GM18858 (cell line): ENCODE data around the gene MN1.

Source experiments
- ATAC-seq: cut with Tn5 transposase; IDR thresholded peaks from one replicate; pipeline ENCODE4 v1.9.1; 2021; ENCODE audit not compliant: unreplicated experiment

The MN1 gene

DNA sequence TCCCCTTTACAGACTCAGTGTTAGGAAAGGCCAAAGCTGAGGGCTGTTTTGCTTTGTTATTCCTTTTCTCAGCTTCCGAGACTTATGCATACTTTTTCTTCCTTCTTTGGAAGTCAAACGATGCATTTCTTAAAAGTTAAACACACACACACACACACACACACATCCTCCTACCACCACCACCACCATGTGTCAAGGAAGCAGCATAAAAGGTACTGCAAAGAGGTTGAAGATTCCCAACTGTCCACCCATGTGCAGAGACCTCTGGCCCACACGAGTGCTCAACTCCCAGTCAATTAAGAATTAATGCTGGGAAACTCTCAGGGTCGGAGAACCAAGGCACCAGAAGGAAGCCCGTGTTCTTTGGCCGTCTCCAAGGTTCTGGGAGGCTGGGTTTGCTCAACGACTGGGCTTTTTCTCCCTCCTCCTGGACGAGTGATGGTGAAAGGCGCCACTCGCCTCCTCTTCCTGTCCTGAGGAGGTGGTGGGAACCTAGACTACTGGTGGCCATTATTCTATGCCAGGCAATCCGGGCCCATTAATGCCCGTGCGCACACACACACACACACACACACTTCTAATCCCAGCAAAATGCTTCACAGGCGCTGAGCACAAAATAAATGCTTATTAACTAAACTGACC, 15.1 kb downstream of the MN1 start:
- ATAC-seq = no peak

DNA sequence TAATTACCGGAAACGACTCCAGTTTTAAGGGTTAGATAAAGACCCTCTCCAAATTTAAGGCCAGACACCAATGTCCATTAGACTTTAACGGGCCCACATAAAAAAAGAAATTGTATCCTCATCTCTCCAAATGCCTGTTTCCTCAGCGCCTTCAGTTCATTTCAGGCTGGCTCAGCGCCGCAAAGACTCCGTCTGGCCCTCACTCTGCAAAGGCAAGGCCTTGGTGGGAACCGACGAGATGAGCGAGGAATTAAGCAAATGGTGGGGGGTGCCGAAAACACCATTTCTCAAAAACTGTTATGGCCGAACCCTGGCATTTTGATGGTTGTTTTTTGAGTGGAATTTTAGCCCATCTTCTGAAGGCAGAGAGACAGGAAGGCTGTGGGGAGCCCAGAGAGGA, 15.7 kb downstream of the MN1 start:
- ATAC-seq = no peak

DNA sequence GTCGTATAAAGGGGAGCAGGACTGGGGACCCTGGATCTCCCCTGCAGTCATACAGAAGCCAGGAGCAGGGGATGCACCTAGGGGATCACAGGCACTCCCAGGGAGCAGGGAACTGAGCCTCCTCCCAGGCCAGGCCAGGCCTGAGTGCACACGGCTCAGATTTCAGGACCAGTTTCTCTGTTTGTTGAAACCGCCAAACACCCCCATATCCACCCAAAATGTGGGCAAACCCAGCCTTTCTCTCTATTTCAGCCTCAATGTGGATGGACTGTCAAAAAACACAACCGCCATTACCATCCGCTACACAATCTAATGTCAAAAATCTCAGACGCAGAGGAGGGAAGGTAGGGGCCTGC, 17.5 kb downstream of the MN1 start:
- no peak for ATAC-seq

DNA sequence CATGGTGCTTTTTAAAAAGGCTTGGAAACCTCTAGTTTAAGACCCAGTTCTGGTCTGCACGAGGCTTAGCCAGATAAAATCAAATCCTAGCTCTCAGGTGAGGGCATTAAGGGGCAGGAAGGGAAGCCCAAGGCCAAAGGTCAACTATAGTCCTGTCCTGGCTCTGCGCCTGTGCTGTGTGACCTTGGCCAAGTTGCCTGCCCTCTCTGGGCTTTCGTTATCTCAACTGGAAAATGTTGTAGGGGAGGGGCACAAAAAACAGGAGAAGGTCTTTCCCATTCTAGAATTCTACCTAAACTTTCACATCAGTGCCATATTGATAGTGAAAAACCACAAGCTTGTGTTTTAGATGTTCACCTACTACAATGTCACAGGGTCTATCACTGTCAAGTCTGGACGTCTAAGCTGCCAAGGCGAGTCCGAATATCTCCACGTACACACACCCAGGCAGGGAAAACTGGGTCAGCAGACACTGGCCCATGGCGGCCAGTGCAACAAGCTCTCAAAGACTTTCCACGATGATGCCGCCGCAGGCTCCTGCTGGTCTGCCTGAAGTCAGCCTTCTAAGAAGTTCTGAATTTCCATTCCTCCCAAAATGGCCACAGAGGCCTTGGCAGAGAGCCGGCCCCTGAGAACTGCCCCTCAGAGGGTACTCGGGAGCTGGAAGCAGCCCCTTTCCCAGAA, 18.0 kb downstream of the MN1 start:
- no peak for ATAC-seq

DNA sequence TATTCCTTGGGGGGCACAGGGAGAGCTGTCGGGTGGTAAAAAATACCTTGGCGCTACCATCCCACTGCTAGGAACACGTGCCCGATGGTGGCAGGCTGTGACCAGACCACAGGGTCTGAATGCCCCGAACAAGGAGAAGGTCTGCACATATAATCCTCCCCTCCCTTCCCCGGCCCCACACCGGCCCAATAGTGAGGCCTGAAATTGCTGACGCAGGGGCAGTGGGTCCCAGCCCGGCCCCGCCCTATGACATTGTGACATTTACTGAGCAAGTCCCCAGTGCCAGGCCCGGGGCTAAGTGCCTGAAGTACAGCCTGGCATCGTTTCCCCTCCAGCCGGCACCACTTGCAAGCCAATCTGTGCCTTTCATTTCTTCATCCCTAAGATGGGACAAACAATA, 19.5 kb downstream of the MN1 start:
- ATAC-seq = no peak

DNA sequence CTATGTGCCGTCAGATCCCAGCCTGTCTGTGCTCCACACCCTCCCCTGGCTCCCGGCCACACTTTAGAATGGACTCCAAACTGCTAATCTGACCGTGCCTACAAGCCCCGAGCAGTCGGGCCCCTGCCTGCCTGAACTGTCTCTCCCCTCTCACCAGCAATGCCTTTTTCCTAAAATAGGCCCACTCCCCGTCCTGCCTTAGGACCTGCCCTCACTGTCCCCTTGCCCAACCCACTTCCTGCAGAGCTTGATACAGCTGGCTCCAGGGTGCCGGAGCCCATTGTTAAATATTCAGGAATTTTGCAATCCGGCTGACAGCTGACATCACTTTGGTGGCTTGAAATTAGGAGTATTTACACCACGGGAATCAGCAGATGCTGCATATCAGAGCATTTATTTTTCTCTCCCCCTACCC, 21.4 kb downstream of the MN1 start:
- ATAC-seq = no peak

DNA sequence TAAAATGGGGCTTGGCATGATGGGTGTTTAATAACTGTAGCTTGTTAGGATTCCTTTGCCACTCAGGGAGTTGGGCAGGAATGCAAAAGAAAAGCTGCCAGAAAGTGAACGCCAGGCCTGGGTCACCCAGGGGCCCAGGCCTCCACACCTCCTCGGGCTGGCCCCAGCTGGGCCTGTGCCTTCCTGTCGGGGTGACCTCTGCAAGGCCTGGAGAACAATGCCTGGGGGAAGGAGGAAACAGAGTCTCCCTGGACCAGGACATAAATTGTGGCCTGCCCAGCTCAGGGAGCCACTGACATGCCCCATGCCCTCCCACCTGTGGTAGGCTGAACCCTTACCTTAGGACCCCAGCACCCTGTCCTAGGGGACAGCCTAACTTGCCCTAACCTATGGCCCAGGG, 21.9 kb downstream of the MN1 start:
- ATAC-seq = no peak

DNA sequence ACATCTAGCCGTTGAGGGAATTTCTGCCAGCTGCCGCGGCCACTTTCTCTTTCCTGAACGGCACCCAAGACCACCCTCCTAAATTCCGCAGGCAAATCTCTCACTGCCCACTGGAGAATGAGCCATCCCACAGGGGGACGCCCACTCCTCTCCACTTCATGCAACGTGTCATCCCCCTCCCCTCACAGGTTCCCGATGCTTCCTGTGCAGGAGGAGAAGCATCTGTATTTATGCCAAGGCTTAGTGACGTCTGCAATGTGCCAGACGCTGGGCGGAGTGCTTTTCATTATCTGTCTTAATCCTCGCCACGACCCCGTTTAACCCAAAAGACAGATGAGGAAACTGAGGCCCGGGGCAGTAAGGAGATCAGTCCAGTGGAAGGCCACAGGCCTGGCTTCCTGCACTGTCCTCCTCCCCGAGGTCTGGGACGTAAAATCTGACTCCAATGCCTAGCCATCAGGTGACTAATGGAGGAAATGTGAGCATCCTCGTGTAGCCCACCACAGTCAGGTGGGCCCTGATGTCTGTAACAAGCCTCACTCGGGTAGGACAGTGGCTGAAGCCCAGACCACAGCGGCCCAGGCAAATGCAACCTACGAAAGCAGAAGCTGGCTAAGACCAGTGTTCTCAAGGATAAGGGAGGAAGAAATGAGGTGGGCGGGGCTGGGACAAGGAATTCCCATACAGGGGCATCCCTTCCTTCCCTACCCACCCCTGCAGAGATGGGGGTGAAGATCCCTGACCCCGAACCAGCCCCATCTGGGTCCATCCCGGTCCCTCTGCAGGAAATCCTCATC, 23.1 kb downstream of the MN1 start:
- no peak for ATAC-seq

DNA sequence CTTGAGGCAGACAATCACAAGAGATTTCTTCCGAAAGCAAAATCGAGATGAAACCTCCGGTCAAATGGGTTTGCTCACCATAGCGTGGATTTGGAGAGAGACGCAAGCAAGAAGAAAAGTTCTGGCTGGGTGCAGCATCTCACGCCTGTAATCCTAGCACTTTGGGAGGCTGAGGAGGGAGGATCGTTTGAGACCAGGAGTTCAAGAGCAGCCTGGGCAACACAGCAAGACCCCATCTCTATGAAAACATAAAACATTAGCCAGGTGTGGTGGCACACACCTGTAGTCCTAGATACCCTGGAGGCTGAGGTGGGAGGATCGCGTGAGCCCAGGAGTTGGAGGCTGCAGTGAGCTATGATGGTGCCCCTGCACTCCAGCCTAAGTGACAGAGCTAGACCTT, 24.4 kb downstream of the MN1 start:
- ATAC-seq = no peak

DNA sequence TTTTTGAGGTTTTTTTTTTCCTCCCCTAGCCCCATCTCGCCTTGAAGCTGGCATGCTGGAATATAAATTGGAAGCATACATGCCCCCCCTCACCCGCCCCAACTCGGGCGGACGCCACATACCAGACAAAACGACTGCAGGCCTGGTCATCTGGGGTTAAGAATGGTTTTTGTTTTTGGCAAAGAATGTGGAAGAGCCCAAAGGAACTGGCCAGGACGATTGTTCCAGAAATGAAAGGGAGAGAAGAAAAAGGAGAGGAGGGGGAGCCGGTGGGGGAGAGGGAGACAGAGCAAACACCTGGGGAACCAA, 25.0 kb downstream of the MN1 start:
- ATAC-seq = no peak

DNA sequence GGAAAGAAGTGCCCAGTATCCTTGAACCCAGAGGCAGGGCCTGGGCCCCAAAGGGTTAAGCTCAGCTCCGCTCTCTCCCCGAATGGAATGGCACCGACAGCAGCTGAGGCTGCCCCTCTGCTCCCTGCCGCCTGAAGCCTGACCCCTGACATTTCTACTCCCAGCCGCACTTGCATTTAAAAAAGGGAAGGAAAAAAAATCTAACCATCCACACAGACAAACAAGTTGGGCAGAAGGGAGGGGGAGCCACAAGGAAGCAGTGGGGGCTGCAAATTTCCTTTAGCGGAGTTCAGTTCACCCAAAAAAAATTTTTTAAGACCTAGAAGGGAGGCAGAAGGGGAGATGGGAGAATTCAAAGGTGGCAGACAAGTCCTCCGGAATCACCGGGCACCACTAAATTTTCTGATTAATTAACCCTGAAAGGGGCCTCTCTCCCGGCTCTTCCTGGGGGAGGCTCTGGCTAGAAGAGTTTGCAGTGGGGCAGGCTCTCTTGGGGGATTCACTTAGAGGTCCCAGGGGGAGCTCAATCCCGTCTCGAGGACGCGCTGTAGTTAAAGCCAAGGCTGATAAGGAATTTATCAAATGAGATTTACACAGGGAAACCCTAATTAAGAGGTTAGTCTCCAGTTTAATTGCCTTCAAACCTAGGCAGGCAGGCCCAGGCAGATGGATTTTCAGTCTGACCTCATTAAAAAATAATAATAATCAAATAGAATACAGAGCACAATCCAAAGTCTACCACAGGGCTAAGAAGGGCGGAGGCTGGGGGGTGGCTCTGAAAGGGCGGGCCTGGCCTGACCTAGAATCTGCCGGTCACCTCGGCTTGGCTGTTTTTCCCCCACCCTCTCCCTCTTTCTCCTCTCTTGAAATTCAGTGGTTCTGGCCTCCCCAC, 25.6 kb downstream of the MN1 start:
- ATAC-seq = no peak

DNA sequence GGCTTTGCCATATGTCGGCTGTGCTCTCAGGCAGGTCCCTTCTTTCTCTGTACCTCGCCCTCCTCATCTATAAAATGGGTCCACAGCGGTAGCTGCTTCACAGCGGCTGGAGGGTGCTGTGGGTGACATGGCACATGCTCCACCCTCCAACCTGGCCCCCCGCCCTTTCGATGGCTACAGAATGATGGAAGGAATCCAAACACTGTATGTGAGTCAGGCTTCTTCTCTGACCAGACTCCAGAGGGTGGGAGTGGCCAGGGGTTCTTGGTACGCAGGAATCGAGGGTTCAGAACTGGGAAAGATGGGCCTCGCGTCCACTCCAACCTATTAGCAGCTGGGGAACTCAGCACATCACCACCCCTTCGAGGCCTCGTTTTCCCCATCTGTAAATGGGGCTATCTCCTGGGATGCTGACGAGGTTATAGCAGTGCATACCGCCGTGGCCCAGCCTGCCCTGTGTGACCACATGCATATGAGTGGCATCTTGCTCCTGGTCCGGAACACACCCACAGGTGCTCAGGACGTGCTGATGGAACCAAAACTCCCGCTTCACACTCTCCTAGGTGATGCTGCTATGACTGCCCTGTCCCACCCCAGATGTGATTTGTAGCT, 26.4 kb downstream of the MN1 start:
- no peak for ATAC-seq

DNA sequence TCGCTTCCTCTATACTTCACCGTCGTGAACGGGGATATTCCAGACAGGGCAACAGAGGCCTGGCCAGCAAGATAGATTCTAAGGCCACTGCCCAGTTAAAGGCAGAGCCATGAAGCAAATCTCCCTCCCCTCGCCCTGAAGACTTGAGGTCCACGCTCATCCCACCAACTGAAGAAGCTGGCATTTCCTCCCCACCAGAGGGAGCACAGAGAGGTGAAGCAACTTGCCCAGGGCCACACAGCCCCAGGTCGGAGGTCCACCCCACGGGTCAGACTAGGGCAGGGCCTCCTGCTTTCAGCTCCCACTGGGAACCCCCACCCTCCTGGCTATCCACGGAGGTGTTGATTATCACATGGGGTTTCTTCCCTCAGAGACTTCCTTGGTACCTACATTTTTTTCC, 27.4 kb downstream of the MN1 start:
- no peak for ATAC-seq

DNA sequence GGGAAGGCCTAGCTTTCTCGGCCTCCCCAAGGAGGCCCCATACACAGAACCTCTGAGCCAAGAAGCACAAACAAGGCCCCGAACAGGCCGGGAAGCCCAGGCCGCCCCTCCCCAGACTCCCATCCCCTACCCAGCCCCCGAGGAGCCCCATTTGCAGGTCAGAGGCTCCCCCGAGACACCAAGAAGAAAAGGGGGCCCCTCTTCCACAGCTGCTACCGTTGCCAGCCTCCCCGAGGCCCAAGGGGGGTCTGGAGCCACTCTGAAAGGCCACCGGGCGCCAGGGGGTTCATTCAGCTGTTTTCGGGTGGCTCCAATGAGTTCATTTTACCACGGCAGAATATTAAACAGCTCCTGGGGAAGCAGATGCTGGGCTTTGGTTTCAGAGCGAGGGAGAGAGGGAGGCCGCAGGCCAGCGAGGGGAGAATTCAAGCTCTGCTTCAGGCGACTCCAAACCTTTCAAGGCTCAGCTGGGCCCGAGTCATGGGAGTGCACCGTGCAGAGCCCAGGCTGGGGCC, 28.5 kb downstream of the MN1 start:
- ATAC-seq = no peak

DNA sequence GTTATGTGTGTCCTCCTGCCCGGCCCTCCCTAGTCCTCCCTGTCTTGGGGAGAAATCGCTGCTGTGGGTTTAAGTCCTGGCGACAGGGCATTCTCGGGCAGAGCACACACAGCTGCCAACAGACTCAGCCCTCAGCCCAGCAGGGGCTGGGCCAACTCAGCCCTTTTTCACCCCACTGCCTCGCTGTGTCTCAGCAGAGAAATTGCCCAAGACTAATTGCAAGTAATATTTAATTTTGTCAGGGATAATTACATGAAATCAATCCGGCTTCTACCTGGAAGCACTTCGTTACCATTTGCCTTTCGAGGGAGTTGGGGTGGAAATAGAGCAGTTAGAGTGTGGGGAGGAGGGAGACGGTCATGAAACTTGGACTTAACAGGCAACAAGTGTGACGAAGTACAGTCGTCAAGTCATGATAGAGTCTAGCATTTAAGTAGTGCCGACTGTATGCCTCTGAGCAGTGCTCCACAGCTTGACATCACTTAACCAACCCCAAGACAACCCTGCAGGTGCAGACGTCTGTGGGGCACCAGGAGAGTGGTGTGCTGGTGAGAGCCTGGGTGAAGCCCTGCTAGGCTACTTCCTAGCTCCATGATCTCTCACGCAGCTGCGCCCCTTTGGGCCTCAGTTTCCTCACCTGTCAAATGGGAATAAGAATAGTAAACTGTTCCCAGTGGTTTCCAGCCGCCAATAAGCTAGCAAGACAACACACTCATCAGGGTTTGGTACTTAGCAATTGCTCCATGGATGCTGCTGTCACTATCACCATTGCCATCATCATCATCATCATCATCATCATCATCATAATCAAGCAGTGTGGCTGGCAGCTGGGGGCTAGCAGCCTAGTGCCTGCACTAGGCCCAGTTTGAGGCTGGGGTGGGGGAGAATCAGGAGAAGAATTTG, 29.2 kb downstream of the MN1 start:
- ATAC-seq = no peak

DNA sequence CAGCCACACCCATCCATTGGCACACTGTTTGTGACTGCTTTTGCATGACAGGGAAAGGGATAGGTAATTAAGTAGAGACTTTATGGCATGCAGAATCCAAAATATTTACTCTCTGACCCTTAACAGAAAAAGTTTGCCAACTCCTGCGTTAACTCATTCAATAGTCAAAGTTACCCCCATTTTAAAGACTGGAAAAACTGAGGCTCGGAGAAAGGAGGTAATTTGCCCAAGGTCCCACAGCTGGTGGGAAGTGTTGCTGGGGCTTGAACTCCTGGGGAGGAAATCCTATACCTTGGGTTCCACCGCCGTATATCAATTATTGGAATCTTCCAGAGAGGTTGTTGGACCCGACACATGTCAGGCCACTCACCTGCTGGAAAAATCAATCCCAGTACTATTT, 29.9 kb downstream of the MN1 start:
- no peak for ATAC-seq

DNA sequence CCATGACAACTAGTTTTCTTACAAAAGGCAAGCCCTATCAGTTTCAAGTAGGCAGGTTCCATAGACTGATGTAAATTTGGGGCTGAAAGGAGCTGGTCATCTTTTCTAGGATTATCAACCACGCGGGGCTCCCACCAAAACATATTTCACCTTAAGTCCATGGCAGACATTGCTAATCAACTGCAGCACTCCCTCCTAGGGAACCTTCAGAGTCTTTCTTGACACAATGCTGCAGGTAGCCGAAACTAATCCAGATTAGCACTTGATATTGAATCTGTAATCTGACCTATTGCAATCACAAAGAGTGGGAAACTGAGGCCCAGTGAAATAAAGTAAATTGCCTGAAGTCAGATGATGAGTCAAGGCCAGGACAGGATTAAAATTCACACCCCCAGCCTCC, 32.5 kb downstream of the MN1 start:
- ATAC-seq = no peak

DNA sequence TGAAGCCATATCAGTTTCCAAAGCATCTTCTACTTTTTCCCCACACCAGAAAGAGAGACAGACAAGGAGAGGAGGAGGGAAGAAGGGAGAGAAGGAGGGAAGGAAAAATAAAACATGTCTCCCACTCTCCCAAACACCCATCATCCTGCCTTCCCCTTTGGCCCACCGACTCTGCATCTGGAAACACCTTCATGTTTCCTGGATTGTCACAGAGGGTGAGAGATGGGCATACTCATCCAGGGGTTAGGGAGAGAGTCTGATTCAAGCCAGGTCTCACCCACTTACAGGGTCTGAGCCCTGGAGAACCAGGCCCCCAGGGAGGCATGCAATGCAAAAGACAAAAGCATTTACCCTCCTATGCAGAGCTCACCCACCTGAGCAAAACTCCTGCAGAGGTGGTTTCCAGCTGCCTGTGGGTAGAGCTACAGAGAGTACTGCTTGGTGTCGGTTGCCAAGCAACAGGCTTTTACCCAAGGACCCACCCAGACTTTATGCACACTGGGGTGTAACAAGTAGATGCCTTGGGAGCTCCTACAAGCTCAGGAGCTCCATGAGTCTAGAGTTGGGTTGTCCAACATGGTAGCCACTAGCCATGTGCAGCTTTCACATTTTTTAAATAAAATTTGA, 33.4 kb downstream of the MN1 start:
- ATAC-seq = no peak

DNA sequence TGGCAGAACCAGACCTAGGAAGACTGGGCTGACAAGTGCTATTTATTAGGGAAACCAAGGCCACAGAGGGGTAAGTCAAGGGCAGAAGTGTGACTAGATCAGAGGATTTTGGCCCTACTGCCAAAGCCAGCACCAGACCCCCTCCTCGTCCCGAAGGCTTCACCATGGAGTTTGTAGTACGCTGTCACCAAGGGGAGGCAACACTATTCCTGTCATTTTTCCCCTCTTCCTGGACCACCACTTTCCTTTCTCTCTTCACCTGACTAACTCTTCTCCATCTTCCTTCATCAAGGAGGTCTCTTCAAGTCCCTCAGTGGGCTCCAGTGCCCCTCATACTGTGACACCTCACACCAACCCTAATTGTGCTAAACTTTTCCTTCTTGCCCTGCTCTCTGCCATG, 34.9 kb downstream of the MN1 start:
- ATAC-seq = no peak
